ENCODE data around the gene ABCF3. TPM values are rescaled to one million over a fixed set of nuclear protein-coding genes. Genes with fewer than 3 reads are reported as not detected.
"Not testable (repeated sequence)": the region's sequence is repeated elsewhere in the genome, so short reads cannot be mapped to it uniquely, and the experiment has no call there.

ABCF3 gene, protein sequence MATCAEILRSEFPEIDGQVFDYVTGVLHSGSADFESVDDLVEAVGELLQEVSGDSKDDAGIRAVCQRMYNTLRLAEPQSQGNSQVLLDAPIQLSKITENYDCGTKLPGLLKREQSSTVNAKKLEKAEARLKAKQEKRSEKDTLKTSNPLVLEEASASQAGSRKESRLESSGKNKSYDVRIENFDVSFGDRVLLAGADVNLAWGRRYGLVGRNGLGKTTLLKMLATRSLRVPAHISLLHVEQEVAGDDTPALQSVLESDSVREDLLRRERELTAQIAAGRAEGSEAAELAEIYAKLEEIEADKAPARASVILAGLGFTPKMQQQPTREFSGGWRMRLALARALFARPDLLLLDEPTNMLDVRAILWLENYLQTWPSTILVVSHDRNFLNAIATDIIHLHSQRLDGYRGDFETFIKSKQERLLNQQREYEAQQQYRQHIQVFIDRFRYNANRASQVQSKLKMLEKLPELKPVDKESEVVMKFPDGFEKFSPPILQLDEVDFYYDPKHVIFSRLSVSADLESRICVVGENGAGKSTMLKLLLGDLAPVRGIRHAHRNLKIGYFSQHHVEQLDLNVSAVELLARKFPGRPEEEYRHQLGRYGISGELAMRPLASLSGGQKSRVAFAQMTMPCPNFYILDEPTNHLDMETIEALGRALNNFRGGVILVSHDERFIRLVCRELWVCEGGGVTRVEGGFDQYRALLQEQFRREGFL
- 27.2 and 33.4 TPM in 2 replicates for total RNA-seq (2014; rRNA removed; shearing (Covaris generic))

DNA sequence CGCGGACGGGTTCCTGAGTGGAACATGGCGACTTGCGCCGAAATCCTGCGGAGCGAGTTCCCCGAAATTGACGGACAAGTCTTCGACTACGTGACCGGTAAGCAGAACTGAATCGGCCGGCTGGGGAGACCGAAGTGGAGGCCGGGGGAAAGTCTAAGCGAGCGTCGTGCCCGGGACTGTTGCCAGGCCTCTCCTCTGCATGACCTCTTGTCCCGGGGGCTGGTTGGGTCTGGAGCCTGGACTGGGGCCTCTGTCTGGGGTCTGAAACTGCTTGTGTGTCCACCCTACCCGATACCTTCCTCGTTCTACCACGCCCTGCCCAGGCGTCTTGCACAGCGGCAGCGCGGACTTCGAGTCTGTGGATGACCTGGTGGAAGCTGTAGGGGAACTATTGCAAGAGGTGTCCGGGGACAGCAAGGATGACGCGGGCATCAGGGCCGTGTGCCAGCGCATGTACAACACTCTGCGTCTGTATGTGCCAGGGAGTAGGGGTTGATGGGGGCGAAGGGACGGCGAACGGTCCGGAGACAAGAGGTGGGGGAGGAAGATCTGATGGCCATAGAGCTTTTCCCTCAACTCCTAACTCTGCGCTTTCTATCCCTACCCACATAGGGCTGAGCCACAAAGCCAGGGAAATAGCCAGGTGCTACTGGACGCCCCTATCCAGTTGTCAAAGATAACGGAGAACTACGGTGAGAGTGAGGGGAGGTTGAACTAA, at the start of gene ABCF3:
ABCF3 (plus strand) TSS at position 16 of the 718 bp plus-strand sequence; CDS start at position 25, 9 bp downstream.
- peak; percentile 47 for DNase-seq (ENCODE audit: low read depth)

DNA sequence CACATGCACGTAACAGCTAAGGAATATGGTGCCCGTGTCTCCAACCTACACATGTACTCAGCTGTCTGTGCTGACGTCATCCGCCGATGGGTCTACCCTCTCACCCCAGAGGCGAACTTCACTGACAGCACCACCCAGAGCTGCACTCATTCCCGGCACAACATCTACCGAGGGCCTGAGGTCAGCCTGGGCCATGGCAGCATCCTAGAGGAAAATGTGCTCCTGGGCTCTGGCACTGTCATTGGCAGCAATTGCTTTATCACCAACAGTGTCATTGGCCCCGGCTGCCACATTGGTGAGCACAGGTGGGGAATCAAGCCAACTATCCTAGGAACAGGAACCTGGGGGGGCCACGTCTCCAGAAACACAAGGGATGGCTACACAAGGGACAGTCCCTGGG, 45.6 kb upstream of the ABCF3 start:
- DNase-seq (ENCODE audit: low read depth) = no peak

DNA sequence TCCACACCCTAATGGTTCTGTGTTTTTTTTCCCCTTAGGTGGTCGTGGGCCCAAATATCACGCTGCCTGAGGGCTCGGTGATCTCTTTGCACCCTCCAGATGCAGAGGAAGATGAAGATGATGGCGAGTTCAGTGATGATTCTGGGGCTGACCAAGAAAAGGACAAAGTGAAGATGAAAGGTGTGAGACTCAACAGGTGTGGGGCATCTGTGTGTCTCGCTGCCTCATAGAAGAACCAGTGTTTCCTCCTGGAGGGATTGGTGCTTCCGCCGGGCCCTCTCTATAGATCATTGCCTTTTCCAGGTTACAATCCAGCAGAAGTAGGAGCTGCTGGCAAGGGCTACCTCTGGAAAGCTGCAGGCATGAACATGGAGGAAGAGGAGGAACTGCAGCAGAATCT, 43.8 kb upstream of the ABCF3 start:
- no peak for DNase-seq (ENCODE audit: low read depth)

DNA sequence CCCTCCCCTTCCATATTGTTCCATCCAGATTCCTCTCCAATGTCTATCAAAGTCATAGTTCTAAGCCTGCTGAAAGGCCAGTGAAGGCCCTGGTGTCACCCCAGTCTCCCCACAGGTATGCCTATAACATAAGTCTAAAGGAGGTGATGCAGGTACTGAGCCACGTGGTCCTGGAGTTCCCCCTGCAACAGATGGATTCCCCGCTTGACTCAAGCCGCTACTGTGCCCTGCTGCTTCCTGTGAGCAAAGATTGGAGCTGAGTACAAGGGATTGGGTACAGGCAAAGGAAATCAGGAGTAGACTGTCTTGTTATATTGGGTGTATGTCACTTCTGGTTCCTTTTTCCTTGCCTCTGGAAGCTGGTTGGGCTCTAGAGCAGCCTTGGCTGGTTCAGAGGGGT, 42.7 kb upstream of the ABCF3 start:
- no peak for DNase-seq (ENCODE audit: low read depth)

DNA sequence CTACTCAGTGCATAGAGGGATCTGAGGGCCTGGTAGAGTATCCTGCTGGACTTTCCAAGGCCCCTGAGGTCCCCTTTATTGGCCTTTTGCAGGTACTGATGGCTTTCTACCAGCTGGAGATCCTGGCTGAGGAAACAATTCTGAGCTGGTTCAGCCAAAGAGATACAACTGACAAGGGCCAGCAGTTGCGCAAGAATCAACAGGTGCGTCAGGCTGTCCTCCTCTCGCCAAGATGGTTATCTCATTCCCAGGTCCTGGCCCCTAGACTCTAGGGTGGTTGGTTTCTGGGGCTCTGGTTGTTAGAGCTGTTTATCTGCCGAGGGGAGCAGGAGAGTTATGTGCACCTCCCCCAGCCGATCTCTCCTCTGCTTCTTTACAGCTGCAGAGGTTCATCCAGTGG, 41.5 kb upstream of the ABCF3 start:
- no peak for DNase-seq (ENCODE audit: low read depth)

DNA sequence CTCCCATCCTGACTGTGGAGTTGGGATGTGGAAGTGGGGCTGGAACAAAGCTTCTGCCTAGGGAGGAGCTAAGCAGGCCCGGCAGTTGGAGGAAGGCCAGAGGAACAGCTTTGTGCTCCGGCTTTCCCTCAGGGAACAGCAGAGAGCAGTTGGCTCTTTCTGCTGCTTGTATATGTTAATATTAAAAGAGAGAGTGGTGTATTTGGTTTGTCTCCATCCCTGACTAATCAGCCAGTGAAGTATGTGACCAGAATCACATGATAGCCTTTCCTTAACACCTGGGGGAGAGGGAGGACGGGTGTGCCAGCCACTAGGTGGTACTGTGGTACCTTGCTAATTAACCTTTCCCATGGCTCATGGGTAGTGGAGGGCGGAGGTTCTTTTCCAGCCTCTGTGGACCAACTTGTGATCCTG, 40.9 kb upstream of the ABCF3 start:
- peak; percentile 50 for DNase-seq (ENCODE audit: low read depth)

DNA sequence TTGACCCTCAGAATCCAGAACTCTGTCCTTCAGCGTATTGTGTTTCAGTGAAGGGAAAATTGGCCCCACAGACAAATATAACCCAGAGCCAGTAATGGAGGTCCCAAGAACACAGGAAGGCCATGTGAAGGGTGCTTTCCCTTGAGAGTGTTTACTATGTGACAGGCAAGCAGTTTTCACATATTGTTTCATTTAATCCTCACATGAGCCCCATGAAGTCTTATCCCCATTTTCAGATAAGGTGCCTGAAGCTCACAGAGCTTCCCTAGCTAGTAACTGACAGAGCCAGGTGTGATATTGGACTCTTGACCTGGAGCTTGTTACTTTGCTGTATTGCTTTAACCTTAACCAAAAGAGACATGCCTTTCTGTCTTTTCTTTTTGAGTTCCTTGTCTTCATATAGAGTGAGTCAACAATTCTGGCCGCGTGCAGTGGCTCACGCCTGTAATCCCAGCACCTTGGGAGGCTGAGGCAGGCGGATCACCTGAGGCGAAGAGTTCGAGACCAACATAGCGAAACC, 40.2 kb upstream of the ABCF3 start:
- no peak for DNase-seq (ENCODE audit: low read depth)

DNA sequence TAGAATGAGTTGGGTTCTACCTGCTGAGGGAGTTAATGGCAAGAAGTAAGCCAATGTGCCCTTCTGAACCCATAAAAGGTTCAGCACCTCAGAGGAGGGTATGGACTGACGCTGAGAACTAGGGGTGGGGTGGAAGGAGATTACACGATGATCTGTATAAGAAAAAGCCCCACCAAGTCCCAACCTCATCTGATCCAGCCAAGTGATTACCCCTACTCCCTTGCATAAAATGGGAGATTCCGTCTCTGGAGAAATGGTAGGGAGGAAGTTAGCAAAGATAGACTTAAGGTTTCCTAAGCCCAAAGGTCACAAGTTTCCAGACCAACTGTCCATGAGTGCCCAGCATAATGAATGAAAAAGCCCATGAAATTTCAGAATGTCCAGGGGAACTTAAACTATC, 37.9 kb upstream of the ABCF3 start:
- no peak for DNase-seq (ENCODE audit: low read depth)

DNA sequence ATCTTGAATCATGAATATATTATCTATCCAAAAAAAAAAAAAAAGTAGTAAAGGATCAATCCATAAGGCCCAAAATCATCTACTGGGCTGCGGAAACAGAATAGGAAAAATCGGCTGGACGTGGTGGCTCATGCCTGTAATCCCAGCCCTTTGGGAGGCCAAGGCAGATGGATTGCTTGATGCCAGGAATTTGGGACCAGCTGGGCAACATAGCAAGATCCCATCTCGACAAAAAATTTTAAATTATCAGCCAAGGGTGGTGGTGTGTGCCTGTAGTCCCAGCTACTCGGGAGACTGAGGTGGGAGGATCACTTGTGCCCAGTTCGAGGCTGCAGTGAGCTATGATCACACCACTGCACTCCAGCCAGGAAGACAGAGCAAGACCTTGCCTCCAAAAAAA, 36.9 kb upstream of the ABCF3 start:
- DNase-seq (ENCODE audit: low read depth) = no peak

DNA sequence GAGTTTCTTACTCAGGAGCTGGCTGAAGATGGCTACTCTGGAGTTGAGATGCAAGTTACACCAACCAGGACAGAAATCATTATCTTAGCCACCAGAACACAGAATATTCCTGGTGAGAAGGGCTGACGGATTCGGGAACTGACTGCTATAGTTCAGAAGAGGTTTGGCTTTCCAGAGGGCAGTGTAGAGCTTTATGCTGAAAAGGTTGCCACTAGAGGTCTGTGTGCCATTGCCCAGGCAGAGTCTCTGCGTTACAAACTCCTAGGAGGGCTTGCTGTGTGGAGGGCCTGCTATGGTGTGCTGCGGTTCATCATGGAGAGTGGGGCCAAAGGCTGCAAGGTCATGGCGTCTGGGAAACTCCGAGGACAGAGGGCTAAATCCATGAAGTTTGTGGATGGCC, 36.2 kb upstream of the ABCF3 start:
- not testable (repeated sequence) for DNase-seq (ENCODE audit: low read depth)

DNA sequence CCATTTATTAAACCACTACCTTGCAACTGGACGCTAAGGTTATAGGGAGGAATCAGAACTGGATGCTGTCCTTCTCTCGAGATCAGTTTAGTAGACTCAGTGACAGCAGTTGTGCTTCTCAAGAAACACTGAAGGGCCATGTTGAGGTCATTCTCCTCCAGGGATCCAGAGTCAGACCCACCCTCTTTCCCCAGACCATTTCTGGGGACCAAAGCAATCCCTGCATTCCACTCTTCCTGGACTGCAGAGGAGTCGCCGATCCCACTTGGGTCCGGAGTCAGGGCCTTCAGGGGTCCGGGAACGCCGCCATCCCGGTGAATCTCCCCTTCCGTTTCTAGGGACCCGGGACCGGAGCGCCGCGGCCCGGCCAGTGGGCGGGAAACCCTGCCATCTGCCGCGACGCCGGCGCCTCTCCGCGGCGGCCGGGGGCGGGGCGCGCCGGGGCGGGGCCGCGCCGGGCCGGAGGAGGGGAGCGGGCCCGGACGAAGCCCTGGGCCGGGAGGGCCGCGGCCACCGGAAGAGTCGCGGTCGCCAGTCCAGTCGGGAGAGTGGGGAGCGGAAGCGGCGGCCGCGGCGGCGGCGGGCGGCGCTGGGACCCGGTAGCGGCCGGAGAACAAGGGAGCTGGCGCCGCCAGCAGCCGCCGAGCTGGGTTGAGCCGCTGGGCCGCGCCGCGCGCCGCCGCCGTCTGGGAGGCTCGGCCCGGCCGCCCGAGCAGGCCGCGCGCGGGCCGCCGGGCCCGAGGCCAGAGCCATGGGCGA, 30.9 kb upstream of the ABCF3 start, which contains the start of gene DVL3:
DVL3 (plus strand) TSS at position 493 of the 759 bp plus-strand sequence; CDS start at position 752, 259 bp downstream.
- DNase-seq (ENCODE audit: low read depth) = peak; percentile 75

DNA sequence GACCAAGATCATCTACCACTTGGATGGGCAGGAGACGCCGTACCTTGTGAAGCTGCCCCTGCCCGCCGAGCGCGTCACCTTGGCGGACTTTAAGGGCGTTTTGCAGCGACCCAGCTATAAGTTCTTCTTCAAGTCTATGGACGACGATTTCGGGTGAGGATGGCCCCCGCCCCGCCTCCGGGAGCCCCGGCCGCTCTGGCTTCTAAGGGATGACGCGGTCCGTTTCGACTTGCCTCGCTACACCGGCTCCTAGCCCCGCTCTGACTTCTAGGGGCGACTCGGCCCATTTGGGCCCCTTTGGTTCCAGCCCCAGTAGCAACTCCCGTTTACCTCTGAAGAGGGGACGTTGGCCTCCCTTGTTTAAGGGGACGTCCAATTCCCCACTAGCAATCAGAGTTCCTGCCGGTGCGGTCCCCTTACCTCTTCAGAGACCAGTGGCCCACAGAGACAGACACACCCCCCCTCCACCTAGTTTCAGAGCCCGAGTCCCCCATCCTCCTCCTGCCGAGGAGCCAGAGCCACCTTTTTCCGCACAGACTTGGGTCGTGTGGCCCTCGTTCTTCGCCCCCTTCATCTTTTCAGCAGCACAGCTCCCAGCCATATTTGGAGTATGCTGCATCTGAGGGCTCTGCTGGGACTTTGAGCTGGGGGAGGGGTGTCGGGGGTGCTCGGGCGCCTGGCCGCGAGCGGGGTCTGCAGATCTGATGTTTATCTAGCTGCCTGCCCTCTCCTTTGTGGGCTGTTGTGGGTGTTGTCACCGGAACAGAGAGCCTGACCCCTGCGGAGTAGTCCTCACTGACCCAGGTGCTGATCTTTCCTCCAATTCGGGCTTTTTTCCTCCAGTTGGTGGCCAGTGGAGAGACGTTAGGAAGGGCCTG, 30.1 kb upstream of the ABCF3 start:
- no peak for DNase-seq (ENCODE audit: low read depth)

DNA sequence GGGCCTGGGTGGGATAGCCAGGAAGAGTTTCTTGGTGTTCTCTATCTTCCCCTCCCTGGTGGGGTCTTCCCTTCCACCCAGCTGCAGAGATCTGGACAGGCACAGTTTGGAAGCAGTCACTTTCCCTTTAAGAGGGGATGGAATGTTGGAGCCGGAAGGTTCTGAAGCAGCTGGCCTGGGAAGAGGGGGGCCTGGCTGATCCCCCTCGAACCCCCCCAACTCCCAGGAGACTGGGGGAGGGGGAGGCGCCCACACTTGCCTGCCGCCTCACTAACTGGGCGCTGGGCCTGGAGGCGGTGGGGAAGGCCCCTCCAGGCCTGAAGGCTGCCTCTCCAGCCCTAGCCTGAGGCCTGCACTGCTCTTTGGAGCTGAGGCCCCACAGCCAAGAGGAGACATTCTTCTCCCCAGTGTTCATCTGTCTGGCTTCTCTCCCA, 29.5 kb upstream of the ABCF3 start:
- peak; percentile 60 for DNase-seq (ENCODE audit: low read depth)

DNA sequence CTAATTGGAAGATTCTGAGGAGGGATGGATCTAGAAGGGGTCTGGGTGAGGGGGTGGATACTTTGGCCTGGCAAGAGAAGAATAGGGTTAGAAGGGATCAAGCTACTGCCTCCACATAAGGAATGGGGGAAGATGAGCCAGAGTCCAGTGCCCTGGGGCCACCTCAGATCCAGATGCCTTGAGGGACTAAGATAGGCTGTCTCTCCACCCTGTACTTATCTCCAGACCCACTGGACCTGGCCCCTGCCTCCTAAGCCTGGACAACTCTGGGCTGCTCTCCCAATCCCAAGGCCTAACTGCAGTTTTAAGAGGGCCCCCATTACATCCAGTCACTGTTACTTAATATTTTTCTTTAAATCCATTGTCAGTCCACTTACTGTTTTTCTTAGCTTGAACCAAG, 28.8 kb upstream of the ABCF3 start:
- no peak for DNase-seq (ENCODE audit: low read depth)

DNA sequence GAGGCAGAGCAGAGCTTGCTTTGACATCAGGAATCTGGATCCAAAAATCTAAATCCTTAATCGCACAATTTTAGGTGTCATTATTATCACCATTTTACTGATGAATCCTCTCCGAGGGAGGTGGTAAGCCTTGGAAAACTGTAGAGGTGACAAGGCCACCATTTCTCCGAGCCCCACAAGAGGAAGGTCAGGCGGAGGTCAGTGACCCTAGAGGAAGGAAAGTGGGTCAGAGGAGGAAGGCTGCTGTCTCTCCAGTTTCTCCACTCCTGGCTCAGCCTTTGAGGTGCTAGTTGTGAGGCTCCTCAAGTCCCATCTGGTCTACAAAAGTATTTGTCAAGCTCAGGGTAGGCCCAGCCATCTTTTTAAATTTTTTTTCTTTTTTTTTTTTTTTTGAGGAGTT, 27.6 kb upstream of the ABCF3 start:
- no peak for DNase-seq (ENCODE audit: low read depth)

DNA sequence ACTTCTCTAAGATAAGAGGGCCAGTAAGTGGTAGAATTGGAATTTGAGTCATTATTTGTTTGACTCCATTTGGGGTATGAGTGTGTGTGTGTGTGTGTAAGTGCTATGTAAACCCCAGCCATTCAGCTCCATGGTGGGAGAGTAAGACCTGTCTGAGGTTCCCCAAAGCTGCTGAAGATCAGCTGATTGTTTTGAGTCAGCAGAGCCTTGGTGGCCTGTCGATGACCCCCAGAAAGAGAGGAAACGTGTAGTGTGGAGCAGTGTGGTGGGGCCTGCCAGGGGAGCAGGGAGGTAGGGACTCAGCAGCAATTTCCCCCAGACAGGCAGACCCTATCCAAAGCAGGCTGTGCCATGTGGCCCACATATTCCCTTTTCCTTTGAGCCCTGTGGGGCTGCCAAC, 25.5 kb upstream of the ABCF3 start:
- DNase-seq (ENCODE audit: low read depth) = no peak

DNA sequence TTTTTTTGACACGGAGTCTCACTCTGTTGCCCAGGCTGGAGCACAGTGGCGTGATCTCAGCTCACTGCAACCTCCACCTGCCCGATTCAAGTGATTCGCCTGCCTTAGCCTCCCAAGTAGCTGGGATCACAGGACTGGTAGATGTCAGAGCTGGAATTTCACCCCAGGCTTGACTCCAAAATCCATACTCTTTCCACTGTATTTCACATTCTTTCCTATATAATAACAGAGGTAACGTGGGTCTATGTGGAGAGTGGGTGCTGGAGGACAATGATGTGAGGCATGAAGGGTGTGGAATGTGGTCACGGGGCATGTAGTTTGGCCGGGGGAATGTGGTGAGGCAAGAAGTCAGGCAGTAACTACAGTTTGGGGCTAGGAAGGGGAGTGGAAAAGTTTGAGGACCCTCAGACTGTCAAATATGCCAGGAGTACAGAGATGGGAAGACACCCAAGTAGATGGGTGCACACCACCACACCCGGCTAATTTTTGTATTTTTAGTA, 23.4 kb upstream of the ABCF3 start:
- DNase-seq (ENCODE audit: low read depth) = not testable (repeated sequence)

DNA sequence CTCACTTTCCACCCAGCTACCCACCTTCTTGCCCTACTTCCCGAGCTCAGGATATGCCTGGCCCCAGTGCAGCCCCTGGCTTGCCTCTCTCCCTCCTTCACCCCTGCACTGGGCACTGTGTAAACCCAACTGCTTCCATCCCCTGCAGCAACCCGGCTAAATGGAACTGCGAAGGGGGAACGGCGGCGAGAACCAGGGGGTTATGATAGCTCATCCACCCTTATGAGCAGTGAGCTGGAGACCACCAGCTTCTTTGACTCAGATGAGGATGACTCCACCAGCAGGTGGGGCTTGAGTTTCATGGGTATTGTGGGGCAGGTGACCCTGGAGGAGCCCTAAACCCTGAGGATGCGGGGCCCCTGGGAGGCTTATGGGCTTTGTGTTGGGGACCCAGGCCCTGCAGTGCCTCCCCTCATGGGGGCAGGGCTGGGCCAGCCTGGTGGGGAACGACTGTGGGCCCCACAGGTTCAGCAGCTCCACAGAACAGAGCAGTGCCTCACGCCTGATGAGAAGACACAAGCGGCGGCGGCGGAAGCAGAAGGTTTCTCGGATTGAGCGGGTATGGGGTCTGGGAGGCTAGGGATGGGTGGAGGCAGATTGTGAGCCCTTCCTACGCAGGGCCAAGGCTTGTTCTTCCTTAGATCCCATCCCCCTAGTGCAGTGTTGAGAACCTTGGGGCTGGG, 21.2 kb upstream of the ABCF3 start:
- no peak for DNase-seq (ENCODE audit: low read depth)

DNA sequence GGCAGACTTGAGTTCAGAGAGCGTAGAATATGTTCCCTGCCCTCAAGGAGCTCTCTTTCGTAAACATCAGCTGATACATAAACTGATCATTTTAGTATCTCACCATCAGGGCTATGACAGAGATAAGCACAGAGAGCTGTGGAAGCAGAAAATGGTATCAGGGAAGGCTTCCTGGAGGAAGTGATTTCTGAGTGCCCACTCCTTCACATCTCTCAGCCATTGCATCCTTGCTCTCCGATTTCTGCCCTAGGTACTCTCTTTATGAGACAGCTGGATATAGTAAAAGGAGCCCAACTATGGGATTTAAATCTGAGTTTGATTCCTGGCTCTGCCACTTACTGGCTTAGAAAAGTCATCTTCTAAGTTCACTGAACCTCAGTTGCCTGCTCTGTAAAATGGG, 20.5 kb upstream of the ABCF3 start:
- DNase-seq (ENCODE audit: low read depth) = no peak

DNA sequence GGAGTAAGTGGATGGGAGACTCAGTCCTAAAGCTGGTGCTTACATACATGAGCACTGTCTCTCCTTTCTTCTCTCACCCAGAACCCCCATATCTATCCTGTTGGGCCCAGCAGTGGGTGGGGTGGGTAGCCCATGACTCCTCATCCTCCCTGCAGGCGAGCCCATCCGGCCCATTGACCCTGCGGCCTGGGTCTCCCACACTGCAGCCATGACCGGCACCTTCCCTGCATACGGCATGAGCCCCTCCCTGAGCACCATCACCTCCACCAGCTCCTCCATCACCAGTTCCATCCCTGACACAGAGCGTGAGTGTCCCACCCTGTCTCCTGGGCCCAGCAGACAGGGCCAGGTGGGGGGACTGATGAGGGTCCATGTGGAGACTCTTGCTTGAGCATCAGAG, 19.3 kb upstream of the ABCF3 start:
- no peak for DNase-seq (ENCODE audit: low read depth)

Data from RPMI7951 (cell line).